GM20000 (cell line): ENCODE measurements around the gene RAB38.

Experiments
- DNase-seq: peaks from one replicate; pipeline ENCODE4 v3.0.0; 2012; ENCODE audit warnings: low spot score
- CTCF ChIP-seq: IDR thresholded peaks from 2 replicates; pipeline ENCODE4 v1.5.1; 2012; ENCODE audit warnings: mild to moderate bottlenecking, control low read depth; ENCODE audit errors: extremely low read depth, missing control alignments

Gene RAB38

GRCh38 chr11:88171982-88172381, 3.3 kb downstream of the RAB38 start:
- no peak for DNase-seq
- TF ChIP-seq CTCF: no peak

GRCh38 chr11:88170673-88171072, 4.6 kb downstream of the RAB38 start:
- TF ChIP-seq CTCF: no peak
- no peak for DNase-seq

- DNase-seq: no peak
- TF ChIP-seq CTCF: no peak
Observed at GRCh38 chr11:88169881-88170280, 5.4 kb downstream of the RAB38 start.

DNA sequence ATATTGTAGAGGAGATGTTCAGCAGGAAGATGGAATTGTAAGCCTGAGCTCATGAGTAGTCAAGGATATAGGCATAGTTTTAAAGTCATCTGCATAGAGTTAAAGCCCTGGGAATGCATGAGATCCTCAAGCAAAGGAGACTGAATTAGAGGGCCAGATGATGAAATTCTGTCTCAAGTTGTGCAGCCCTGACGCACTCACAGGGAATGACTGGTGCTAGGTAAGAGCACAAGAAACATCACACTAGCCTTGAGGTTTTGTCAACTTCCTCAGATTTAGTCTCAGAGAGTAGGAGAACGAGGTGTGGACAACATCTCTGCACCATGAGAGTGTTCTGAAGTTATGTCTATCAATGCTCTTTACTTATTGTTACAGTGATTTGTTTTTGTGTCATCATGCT, 5.8 kb downstream of the RAB38 start:
- no peak for TF ChIP-seq CTCF
- DNase-seq: no peak

DNA sequence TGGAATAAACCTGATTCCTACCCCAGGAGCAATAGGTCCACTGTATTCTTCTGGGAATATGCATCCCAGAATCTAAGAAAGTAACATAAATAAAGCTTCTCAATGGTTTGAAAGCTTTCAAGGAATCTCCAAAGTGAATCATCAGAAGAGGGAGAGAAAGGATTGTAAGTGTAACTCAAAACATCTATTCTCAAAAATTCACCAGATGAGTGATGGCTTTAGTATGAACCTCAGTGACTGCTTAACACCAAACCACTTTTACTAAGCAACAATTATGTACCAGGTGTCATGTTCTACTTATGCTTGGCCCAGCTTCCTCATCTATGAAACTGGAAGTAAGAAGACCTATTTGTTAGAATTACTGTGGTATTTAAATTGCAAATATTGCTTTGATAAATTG, 7.4 kb downstream of the RAB38 start:
- no peak for TF ChIP-seq CTCF
- DNase-seq: no peak

GRCh38 chr11:88164806-88165585, 10.2 kb downstream of the RAB38 start:
- DNase-seq: no peak
- no peak for TF ChIP-seq CTCF

- no peak for TF ChIP-seq CTCF
- DNase-seq: no peak
Observed at GRCh38 chr11:88164320-88164719, 10.9 kb downstream of the RAB38 start.
